HCT116 (cell line): ENCODE measurements around the gene KRT38.

Experiments used
- CTCF ChIP-seq, 3 experiments: fragments of 200-600 bp in 1 of 3; sonication (generic) in 1 of 3; IDR thresholded peaks in 2 of 3; conservative IDR thresholded peaks in 1 of 3; 2 replicates each; pipeline ENCODE4 v1.5.1; 2012 to 2017; ENCODE audit warnings: low read depth in 2 of 3, low read length in 2 of 3, antibody characterized with exemption in 1 of 3, borderline replicate concordance in 1 of 3, control low read depth in 1 of 3, mild to moderate bottlenecking in 1 of 3, mixed read lengths in 1 of 3, mixed run types in 1 of 3, moderate library complexity in 1 of 3; ENCODE audit not compliant: insufficient read depth in 1 of 3
- EGR1 ChIP-seq: IDR thresholded peaks from 2 replicates; pipeline ENCODE4 v1.6.1; 2012; ENCODE audit warnings: low read depth
- EZH2phosphoT487 ChIP-seq: fragments of 200-600 bp; IDR thresholded peaks from 2 replicates; pipeline ENCODE4 v1.6.1; 2018; ENCODE audit warnings: antibody characterized with exemption, borderline replicate concordance
- RAD21 ChIP-seq: IDR thresholded peaks from 2 replicates; pipeline ENCODE4 v1.6.1; 2012; ENCODE audit warnings: low read depth, mild to moderate bottlenecking
- SRF ChIP-seq: IDR thresholded peaks from 2 replicates; pipeline ENCODE4 v1.6.1; 2012; ENCODE audit warnings: low read depth

GRCh38 chr17:41475421-41475820 is 34.6 kb upstream of the KRT38 start:
- TF ChIP-seq CTCF (IDR thresholded peaks at IDR 0.05 in 2 of 3, conservative IDR thresholded peaks at IDR 0.05 in 1 of 3; ENCODE audit: borderline replicate concordance in 1 of 3, insufficient read depth in 1 of 3, low read depth in 2 of 3, low read length in 2 of 3) (no peak), SRF (no peak), EZH2phosphoT487 (no peak), EGR1 (no peak), RAD21 (no peak)
